ENCODE results near the gene PTPN7. TPM values are rescaled to one million over a fixed set of nuclear protein-coding genes. Genes with fewer than 3 reads are reported as not detected.
"Not testable (repeated sequence)": the region's sequence is repeated elsewhere in the genome, so short reads cannot be mapped to it uniquely, and the experiment has no call there.

The PTPN7 gene
- total RNA-seq, 4 donors from 2014 or later, result 0.42 to 2.7 (median 0.60) TPM; not detected in 1

DNA sequence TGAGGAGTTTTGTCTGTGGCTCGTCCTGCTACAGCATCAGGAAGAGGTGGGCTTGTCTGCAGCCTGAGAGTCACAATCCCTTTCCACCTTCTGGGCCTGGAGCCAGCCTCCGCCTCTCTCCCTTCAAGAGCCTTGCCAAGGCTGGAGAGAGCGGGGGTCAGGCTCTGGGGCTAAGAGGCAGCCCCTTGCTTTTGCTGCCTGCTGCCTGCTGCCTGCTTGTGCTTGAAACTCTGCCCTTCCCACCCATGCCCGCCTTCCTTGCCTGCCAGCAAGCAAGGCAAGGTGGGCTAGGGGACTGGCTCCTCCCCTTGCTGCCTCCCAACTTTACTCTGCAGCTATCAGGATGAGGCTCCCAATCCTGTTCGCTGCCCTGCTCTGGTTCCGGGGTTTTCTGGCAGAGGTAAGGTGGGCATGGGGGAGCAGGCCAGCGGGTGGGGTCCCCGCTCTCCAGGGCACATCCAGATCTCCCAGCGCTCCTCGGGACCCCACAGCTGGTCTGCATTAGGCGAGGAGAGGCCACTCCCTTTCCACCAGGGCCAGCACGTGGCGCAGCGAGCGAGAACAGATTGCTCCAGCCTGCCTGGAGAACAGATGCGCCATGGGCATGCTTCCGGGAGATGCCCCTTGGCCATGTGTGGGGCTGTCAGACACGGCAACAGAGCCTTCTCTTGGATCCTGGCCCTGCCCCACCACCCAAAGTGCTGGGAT is 7.5 kb upstream of the PTPN7 start:
- Histone ChIP-seq H3K27me3 (no peaks in the 10 kb centered on the region), H3K36me3 (no peaks in the 10 kb centered on the region), H3K4me1 (peaks cover 11% of the 10 kb centered on the region), H3K9me3 (no peaks in the 10 kb centered on the region), H3K27ac (no peak overlapping the region), H3K4me3 (peak overlapping the region; percentile 6)
- TF ChIP-seq, protein P1, sequence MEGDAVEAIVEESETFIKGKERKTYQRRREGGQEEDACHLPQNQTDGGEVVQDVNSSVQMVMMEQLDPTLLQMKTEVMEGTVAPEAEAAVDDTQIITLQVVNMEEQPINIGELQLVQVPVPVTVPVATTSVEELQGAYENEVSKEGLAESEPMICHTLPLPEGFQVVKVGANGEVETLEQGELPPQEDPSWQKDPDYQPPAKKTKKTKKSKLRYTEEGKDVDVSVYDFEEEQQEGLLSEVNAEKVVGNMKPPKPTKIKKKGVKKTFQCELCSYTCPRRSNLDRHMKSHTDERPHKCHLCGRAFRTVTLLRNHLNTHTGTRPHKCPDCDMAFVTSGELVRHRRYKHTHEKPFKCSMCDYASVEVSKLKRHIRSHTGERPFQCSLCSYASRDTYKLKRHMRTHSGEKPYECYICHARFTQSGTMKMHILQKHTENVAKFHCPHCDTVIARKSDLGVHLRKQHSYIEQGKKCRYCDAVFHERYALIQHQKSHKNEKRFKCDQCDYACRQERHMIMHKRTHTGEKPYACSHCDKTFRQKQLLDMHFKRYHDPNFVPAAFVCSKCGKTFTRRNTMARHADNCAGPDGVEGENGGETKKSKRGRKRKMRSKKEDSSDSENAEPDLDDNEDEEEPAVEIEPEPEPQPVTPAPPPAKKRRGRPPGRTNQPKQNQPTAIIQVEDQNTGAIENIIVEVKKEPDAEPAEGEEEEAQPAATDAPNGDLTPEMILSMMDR (IDR thresholded peaks at IDR 0.05), result no peak
- TF ChIP-seq EP300 (IDR thresholded peaks at IDR 0.05) (no peak), POLR2AphosphoS5 (IDR thresholded peaks at IDR 0.05) (no peak), POLR2A (IDR thresholded peaks at IDR 0.05) (no peak)
- 24% methylated on average over 11 of the region's 18 CpGs for WGBS
- no peak for DNase-seq (ENCODE audit: low spot score in 2 of 2)

DNA sequence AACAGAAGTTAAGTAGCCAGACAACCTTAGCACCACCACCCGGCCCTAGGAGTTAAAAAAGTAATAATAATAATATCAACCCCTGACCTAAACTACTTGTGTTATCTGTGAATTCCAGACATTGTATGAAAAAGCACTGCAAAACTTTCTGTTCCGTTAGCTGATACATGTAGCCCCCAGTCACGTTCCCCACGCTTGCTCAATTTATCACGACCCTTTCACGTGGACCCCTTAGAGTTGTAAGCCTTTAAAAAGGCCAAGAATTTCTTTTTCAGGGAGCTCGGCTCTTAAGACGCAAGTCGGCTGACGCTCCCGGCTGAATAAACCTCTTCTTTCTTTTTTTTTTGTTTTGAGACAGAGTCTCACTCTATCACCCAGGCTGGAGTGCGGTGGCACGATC is 6.7 kb upstream of the PTPN7 start:
- H3K4me1 ChIP-seq, result peaks cover 11% of the 10 kb centered on the region
- H3K9me3 ChIP-seq; H3K27me3 ChIP-seq; H3K36me3 ChIP-seq; DNase-seq (ENCODE audit: low spot score in 2 of 2); H3K27ac ChIP-seq; H3K4me3 ChIP-seq: not testable (repeated sequence)
- 81% methylated on average over 13 of the region's 13 CpGs for WGBS

DNA sequence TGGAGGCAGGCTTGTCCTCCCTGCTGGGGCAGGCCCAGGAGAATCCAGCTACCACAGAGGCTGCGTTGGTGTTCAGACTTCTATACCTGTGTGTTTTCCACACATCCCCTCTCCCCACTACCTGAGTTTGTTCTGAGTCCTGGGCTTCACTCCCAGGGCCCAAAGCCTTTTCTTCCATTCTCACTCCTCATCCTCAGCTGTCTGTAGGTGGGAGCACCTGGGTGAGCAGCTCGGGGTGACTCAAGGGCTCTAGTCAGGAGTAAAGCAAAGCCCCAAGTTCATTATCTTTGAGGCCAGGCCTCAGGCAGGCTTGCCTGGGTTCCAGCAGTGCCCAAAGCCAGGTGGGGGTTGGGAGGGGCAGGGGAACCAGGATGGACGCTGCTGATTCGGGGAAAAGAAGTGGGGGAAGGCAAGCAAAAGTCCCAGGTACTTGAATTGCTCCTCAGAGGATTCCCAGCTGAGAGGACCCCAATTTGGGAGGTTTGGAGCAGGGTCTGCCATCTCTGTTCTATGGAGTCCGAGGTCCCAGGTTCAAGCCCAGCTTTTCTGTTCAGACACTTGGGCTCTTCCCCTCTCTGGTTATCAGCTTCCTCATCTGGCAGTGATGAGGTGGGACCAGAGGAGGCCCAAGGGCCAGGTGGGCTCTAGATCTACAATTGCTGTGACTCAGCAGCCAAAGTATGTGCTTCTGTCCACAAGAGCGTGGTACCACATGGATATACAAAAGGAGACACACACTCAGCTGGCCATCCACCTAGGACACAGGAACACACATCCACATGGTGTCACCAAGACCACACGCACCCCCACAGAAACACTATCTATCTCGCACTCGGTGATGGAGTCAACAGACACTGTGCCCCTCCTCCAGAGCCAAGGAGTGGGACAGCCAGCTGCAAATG is 5.8 kb upstream of the PTPN7 start:
- 81% methylated on average over 9 of the region's 9 CpGs for WGBS
- Histone ChIP-seq H3K9me3 (no peaks in the 10 kb centered on the region), H3K4me1 (peaks cover 11% of the 10 kb centered on the region), H3K27ac (no peak overlapping the region), H3K36me3 (no peaks in the 10 kb centered on the region), H3K4me3 (no peak overlapping the region), H3K27me3 (no peaks in the 10 kb centered on the region)
- no peak for DNase-seq (ENCODE audit: low spot score in 2 of 2)
- no peak for TF ChIP-seq EP300 (IDR thresholded peaks at IDR 0.05)
- TF ChIP-seq POLR2A (IDR thresholded peaks at IDR 0.05), result no peak
- TF ChIP-seq, protein P1 (IDR thresholded peaks at IDR 0.05), result no peak
- TF ChIP-seq POLR2AphosphoS5 (IDR thresholded peaks at IDR 0.05), result no peak

DNA sequence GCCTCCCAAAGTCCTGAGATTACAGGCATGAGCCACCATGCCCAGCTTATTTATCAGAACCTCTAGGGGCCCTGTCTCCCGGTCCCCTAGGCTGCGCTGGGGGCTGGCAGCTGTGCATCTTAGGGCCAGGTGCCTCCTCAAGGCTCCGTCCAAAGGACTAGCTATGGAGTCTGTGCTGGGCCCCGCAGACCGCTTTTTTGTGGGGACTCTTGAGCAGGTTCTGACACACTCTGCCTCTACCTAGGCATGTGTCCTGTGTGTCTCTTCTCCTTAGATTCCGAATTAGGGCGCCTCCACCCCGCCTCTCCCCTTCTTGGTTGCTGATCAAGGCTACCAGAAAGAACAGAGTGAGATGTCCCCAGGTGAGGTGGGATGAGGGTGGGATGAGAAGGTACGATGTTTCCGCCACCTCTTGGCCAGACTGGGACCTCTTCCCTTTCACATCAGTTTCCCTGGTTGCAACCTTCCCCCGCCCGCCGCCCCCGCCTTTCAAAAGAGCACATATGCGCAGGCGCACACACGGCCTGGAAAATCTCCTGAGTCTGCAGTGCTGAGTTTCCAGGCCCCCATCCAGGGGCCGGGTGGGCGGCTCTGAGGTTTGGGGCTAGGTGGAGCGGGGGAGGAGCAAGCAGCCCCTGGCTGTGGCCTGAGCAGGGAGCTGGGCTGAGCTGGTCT is 5.0 kb upstream of the PTPN7 start:
- H3K36me3 ChIP-seq, result no peaks in the 10 kb centered on the region
- no peaks in the 10 kb centered on the region for H3K9me3 ChIP-seq
- 68% methylated on average over 17 of the region's 20 CpGs for WGBS
- H3K4me1 ChIP-seq, result peaks cover 11% of the 10 kb centered on the region
- H3K4me3 ChIP-seq, result no peak overlapping the region
- no peak for TF ChIP-seq POLR2AphosphoS5 (IDR thresholded peaks at IDR 0.05)
- TF ChIP-seq, protein P1 (IDR thresholded peaks at IDR 0.05), result no peak
- no peak for TF ChIP-seq EP300 (IDR thresholded peaks at IDR 0.05)
- TF ChIP-seq POLR2A (IDR thresholded peaks at IDR 0.05), result no peak
- H3K27ac ChIP-seq, result no peak overlapping the region
- no peak for DNase-seq (ENCODE audit: low spot score in 2 of 2)
- no peaks in the 10 kb centered on the region for H3K27me3 ChIP-seq

DNA sequence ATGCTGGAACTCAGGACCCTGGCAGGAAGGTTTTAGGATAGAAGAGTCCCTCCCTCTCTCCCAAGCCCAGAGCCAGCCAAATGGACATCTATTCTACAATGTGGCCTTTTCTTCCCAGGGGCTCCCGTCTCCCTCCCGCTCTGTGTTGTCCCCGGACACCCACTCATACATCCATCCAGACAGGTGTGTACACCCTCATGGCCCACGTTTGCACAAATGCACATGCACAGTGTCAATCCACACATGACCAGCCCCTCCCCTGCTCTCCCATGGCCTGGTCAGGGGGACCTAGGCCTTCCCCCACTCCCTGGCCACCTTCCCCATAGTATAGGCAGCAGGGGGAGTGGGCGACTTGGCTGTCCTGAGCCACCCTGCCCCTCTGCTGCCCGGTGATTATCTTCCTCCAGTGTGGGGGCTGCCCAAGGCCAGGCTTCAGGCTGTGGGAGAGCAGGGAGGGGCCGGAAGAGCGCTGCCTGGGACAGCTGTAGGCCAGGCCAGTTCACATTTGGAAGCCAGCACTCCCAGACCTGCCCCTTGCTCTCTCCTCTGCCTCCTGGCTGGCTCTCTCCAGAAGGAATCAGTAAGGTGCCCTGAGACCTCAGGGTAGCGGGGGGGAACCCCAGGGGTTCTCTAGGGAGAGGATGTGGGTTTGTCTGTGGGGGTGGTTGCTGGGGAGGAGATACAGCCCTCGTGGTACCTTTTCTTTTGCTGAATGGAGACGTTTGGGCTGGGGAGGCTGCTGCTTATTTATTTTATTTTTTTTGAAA is 4.1 kb upstream of the PTPN7 start:
- no peak for TF ChIP-seq EP300 (IDR thresholded peaks at IDR 0.05)
- TF ChIP-seq, protein P1 (IDR thresholded peaks at IDR 0.05), result no peak
- no peak for TF ChIP-seq POLR2A (IDR thresholded peaks at IDR 0.05)
- TF ChIP-seq POLR2AphosphoS5 (IDR thresholded peaks at IDR 0.05), result no peak
- WGBS, result 58% methylated on average over 9 of the region's 11 CpGs
- Histone ChIP-seq H3K36me3 (no peaks in the 10 kb centered on the region), H3K4me3 (no peak overlapping the region), H3K27ac (no peak overlapping the region), H3K4me1 (peaks cover 11% of the 10 kb centered on the region), H3K9me3 (no peaks in the 10 kb centered on the region), H3K27me3 (no peaks in the 10 kb centered on the region)
- no peak for DNase-seq (ENCODE audit: low spot score in 2 of 2)
